ENCODE results near the gene UBAC1. TPM values are rescaled to one million over a fixed set of nuclear protein-coding genes. Genes with fewer than 3 reads are reported as not detected.
"Not testable (repeated sequence)": the region's sequence is repeated elsewhere in the genome, so short reads cannot be mapped to it uniquely, and the experiment has no call there.

The UBAC1 gene
- polyA plus RNA-seq, 6 donors from 2014 or later: 16.1 to 23.0 (median 21.6) TPM

GRCh38 chr9:135969064-135969683 is 8.0 kb upstream of the UBAC1 start:
- Mint-ChIP-seq H3K9me3 (no peaks in the 10 kb centered on the region), H3K4me3 (no peak overlapping the region), H3K4me1 (peaks cover 6 to 9% (median 7%) of the 10 kb centered on the region in 3 donors), H3K36me3 (no peaks in the 10 kb centered on the region), H3K27me3 (peaks cover 7 to 45% (median 16%) of the 10 kb centered on the region in 3 donors), H3K27ac (no peak overlapping the region)
- ATAC-seq (ENCODE audit: low read depth in 2 of 2): no peak
- DNase-seq: no peak

GRCh38 chr9:135968601-135969000 is 7.4 kb upstream of the UBAC1 start:
- no peak overlapping the region for H3K27ac Mint-ChIP-seq
- DNase-seq (no peak), ATAC-seq (ENCODE audit: low read depth in 2 of 2) (no peak)
- no peak overlapping the region for H3K4me3 Mint-ChIP-seq
- no peaks in the 10 kb centered on the region for H3K36me3 Mint-ChIP-seq
- peaks cover 13 to 46% (median 16%) of the 10 kb centered on the region in 3 donors for H3K27me3 Mint-ChIP-seq
- no peaks in the 10 kb centered on the region for H3K9me3 Mint-ChIP-seq
- H3K4me1 Mint-ChIP-seq: peaks cover 6 to 9% (median 7%) of the 10 kb centered on the region in 3 donors

GRCh38 chr9:135968083-135968476 is 6.9 kb upstream of the UBAC1 start:
- H3K9me3 Mint-ChIP-seq: no peaks in the 10 kb centered on the region
- DNase-seq (no peak), ATAC-seq (ENCODE audit: low read depth in 2 of 2) (no peak)
- peak overlapping the region in 2 of 6 donors; percentile 1 to 58 for H3K27ac Mint-ChIP-seq
- H3K4me1 Mint-ChIP-seq: peaks cover 6 to 9% (median 7%) of the 10 kb centered on the region in 3 donors
- no peaks in the 10 kb centered on the region for H3K36me3 Mint-ChIP-seq
- H3K27me3 Mint-ChIP-seq: peaks cover 16 to 48% (median 18%) of the 10 kb centered on the region in 3 donors
- H3K4me3 Mint-ChIP-seq: no peak overlapping the region

GRCh38 chr9:135966916-135967260 is 5.7 kb upstream of the UBAC1 start:
- H3K4me1 Mint-ChIP-seq: peaks cover 11 to 21% (median 18%) of the 10 kb centered on the region in 3 donors
- ATAC-seq (ENCODE audit: low read depth in 2 of 2); DNase-seq; H3K4me3 Mint-ChIP-seq; H3K9me3 Mint-ChIP-seq; H3K27ac Mint-ChIP-seq; H3K36me3 Mint-ChIP-seq: not testable (repeated sequence)
- peaks cover 16 to 53% (median 25%) of the 10 kb centered on the region in 3 donors for H3K27me3 Mint-ChIP-seq

- DNase-seq: no peak
- Mint-ChIP-seq H3K27me3 (peaks cover 9 to 45% (median 25%) of the 10 kb centered on the region in 3 donors), H3K4me3 (peak overlapping the region in 1 of 8 donors; percentile 29), H3K4me1 (peaks cover 21 to 30% (median 25%) of the 10 kb centered on the region in 3 donors), H3K9me3 (no peaks in the 10 kb centered on the region), H3K36me3 (no peaks in the 10 kb centered on the region), H3K27ac (no peak overlapping the region)
- no peak for ATAC-seq (ENCODE audit: low read depth in 2 of 2)
These were observed 4.1 kb upstream of the UBAC1 start for GRCh38 chr9:135965124-135965756.

- H3K27me3 Mint-ChIP-seq: peaks cover 6 to 37% (median 25%) of the 10 kb centered on the region in 3 donors
- no peaks in the 10 kb centered on the region for H3K9me3 Mint-ChIP-seq
- no peak for DNase-seq
- no peak for ATAC-seq (ENCODE audit: low read depth in 2 of 2)
- H3K4me1 Mint-ChIP-seq: peaks cover 30 to 41% (median 31%) of the 10 kb centered on the region in 3 donors
- H3K27ac Mint-ChIP-seq: no peak overlapping the region
- H3K36me3 Mint-ChIP-seq: no peaks in the 10 kb centered on the region
- peak overlapping the region in 2 of 8 donors; percentile 61 to 89 for H3K4me3 Mint-ChIP-seq
These were observed 2.8 kb upstream of the UBAC1 start for GRCh38 chr9:135963938-135964337.

- ATAC-seq (ENCODE audit: low read depth in 2 of 2) (no peak), DNase-seq (no peak)
- Mint-ChIP-seq H3K27ac (peak overlapping the region in 1 of 6 donors; percentile 79), H3K27me3 (peaks cover 6 to 33% (median 25%) of the 10 kb centered on the region in 3 donors), H3K36me3 (no peaks in the 10 kb centered on the region), H3K4me1 (peaks cover 31 to 47% (median 34%) of the 10 kb centered on the region in 3 donors), H3K4me3 (peak overlapping the region in 2 of 8 donors; percentile 72 to 89), H3K9me3 (no peaks in the 10 kb centered on the region)
These were observed 2.2 kb upstream of the UBAC1 start for GRCh38 chr9:135963338-135963737.

- H3K27me3 Mint-ChIP-seq: peaks cover 4 to 32% (median 25%) of the 10 kb centered on the region in 3 donors
- H3K27ac Mint-ChIP-seq: peak overlapping the region in 2 of 6 donors; percentile 44 to 79
- ATAC-seq (ENCODE audit: low read depth in 2 of 2): no peak
- peaks cover 30 to 47% (median 33%) of the 10 kb centered on the region in 3 donors for H3K4me1 Mint-ChIP-seq
- peak overlapping the region in 3 of 8 donors; percentile 73 to 89 (median 87) for H3K4me3 Mint-ChIP-seq
- no peak for DNase-seq
- no peaks in the 10 kb centered on the region for H3K9me3 Mint-ChIP-seq
- H3K36me3 Mint-ChIP-seq: no peaks in the 10 kb centered on the region
These were observed 1.6 kb upstream of the UBAC1 start for GRCh38 chr9:135962696-135963307.

GRCh38 chr9:135961811-135962695 is 880 bp upstream of the UBAC1 start:
- peak overlapping the region; percentile 58 to 89 (median 84) for H3K4me3 Mint-ChIP-seq
- peak overlapping the region in 4 of 6 donors; percentile 16 to 87 (median 54) for H3K27ac Mint-ChIP-seq
- H3K4me1 Mint-ChIP-seq: peaks cover 24 to 41% (median 32%) of the 10 kb centered on the region in 3 donors
- no peaks in the 10 kb centered on the region for H3K36me3 Mint-ChIP-seq
- H3K27me3 Mint-ChIP-seq: peaks cover 0 to 25% (median 18%) of the 10 kb centered on the region in 3 donors
- no peak for DNase-seq
- H3K9me3 Mint-ChIP-seq: no peaks in the 10 kb centered on the region
- no peak for ATAC-seq (ENCODE audit: low read depth in 2 of 2)

GRCh38 chr9:135960411-135961276 is 529 bp downstream of the UBAC1 start:
- ATAC-seq (ENCODE audit: low read depth in 2 of 2) (no peak), DNase-seq (no peak)
- peak overlapping the region; percentile 85 to 94 (median 88) for H3K4me3 Mint-ChIP-seq
- peaks cover 27 to 53% (median 38%) of the 10 kb centered on the region in 3 donors for H3K4me1 Mint-ChIP-seq
- peak overlapping the region; percentile 54 to 87 (median 78) for H3K27ac Mint-ChIP-seq
- no peaks in the 10 kb centered on the region for H3K36me3 Mint-ChIP-seq
- H3K27me3 Mint-ChIP-seq: peaks cover 0 to 25% (median 18%) of the 10 kb centered on the region in 3 donors
- no peaks in the 10 kb centered on the region for H3K9me3 Mint-ChIP-seq

- no peaks in the 10 kb centered on the region for H3K9me3 Mint-ChIP-seq
- ATAC-seq (ENCODE audit: low read depth in 2 of 2) (no peak), DNase-seq (no peak)
- peak overlapping the region; percentile 85 to 94 (median 88) for H3K4me3 Mint-ChIP-seq
- H3K4me1 Mint-ChIP-seq: peaks cover 27 to 53% (median 38%) of the 10 kb centered on the region in 3 donors
- H3K27me3 Mint-ChIP-seq: peaks cover 0 to 18% (median 17%) of the 10 kb centered on the region in 3 donors
- H3K36me3 Mint-ChIP-seq: peaks cover 0 to under 1% of the 10 kb centered on the region in 2 donors
- H3K27ac Mint-ChIP-seq: peak overlapping the region in 4 of 6 donors; percentile 50 to 83 (median 74)
These were observed 1.4 kb downstream of the UBAC1 start for GRCh38 chr9:135959814-135960213.

GRCh38 chr9:135958485-135958884 is 2.7 kb downstream of the UBAC1 start:
- Mint-ChIP-seq H3K4me3 (peak overlapping the region in 2 of 8 donors; percentile 39 to 89), H3K4me1 (peaks cover 31 to 53% (median 38%) of the 10 kb centered on the region in 3 donors), H3K36me3 (peaks cover 0 to 6% of the 10 kb centered on the region in 2 donors), H3K9me3 (no peaks in the 10 kb centered on the region), H3K27ac (no peak overlapping the region), H3K27me3 (peaks cover 0 to 11% (median 10%) of the 10 kb centered on the region in 3 donors)
- DNase-seq (no peak), ATAC-seq (ENCODE audit: low read depth in 2 of 2) (no peak)

All from naive B cell (primary cell).